ENCODE measurements around the gene INTS11.

The INTS11 gene

GRCh38 chr1:1296070-1297061 is 28.1 kb downstream of the INTS11 start:
- DNase-seq = no peak

DNA sequence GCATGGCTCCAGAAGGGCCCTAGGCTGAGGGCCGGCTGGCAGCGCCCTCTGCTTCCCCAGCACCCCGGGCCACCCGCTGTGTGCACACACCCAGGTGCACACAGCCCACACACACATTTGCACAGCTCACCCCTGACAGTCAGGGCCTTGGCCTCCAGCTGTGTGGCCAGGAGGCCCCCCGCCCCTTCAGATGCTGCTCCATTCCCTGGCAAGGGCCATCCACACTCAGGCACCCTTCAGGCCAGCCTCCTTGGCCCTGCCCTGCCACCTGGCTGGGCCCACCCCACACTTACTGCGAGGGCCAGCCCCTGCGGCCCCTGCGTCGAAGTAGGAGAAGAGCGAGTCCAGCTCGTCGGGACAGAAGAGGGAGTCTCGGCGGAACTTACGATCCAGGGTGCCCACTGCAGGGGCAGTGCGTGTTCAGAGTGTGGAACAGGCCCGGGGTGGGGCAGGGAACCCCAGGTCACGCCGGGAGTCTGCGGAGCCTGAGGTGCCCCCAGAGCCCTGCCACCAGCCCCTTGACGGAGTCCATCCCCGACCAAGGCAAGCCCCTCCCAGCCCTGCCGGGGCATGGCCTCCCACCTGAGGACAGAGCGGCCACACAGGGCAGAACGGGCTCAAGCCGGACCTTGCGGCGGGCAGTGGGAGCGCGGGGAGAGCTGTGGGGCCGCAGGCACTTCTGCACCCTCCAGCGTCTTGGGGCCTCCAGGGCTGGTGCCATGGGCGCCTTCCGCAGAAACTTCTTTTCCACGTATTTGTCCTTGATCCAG is 29.1 kb downstream of the INTS11 start:
- no peak for DNase-seq

DNA sequence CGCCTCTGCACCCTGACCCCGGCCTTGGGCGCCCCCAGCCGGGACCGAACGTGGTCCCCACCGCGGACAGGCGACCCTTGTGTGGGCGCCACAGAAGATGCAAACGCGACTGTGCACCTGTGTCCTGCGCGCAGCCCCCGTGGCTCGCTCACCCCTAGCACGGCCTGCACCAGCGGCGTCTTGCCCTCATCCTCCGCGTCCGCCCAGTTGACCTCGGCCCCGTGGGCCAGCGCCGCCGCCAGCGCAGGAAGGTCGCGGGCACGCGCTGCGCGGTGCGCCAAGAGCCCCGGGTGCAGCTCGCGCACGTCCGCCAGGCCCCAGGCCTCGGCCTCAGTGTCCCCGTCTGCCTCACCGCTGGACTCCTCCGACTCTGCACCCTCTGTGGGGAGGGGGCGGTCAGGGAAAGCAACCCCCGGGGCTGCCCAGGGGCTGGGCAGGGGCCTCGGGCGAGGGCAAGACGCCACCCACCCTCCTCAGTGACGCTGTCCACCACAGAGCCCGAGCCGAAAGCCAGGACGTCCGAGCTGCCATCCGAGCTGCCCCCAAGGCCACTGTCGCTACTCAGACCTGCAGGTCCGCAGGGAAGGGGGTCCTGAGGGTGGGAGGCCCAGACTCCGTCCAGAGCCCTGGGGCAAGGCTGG is 30.1 kb downstream of the INTS11 start:
- no peak for DNase-seq

GRCh38 chr1:1293263-1294249 is 30.9 kb downstream of the INTS11 start:
- no peak for DNase-seq

GRCh38 chr1:1292851-1293250 is 31.6 kb downstream of the INTS11 start:
- no peak for DNase-seq

GRCh38 chr1:1292442-1292779 is 32.0 kb downstream of the INTS11 start:
- DNase-seq = no peak

DNA sequence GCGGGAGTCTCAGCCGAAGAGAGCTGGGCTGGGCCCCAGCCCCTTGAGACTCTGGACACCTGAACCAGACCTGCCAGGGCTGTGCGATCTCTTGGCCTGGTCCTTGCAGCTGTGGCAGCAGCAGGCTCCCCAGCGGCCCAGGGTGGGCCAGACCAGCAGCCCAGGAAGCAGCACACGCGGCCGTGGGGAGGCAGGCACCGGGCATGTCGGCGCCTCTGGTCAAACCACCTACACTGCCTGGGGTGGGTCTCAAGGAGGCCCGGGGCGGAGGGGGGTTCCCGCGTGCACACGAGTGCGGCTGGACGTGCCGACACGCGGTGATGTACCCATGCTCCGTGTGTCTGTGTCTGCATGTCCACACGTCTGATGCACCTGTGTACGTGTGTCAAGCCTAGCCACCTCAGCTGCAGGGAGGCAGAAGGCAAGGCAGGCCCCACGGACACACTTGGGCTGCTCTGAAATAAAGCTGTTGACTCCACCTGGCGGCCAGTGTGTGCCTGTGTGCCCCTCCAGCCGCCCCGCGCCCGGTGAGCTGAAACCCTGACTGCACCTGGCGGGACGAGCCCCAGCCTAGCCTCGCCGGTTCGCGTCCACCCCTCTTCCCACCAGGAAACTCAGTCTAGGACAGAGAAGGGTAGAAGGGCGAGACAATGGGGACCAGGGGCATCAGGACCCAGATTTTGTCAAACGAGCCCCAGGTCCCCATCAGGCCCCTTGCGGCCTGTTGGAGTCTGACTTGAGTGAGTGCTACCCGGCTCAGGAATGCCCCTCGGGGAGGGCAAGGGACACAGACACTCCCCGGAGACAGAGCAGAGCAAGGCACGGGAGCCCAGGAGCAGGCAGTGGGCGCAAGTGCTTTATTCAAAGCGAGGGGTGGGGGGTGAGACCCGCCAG is 32.7 kb downstream of the INTS11 start:
- no peak for DNase-seq

DNA sequence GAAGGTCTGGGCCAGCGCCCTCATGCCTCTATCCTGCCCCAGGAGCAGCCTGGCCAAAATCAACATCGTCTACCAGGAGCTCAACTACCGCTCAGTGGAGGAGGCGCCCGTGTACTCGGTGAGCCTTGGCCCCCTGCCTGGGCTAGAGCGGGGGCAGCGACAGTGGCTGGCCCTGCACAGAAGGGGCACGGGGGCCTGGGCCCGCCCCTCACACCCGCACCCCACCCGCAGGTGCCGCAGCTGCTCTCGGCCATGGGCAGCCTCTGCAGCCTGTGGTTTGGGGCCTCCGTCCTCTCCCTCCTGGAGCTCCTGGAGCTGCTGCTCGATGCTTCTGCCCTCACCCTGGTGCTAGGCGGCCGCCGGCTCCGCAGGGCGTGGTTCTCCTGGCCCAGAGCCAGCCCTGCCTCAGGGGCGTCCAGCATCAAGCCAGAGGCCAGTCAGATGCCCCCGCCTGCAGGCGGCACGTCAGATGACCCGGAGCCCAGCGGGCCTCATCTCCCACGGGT is 33.4 kb downstream of the INTS11 start:
- no peak for DNase-seq

DNA sequence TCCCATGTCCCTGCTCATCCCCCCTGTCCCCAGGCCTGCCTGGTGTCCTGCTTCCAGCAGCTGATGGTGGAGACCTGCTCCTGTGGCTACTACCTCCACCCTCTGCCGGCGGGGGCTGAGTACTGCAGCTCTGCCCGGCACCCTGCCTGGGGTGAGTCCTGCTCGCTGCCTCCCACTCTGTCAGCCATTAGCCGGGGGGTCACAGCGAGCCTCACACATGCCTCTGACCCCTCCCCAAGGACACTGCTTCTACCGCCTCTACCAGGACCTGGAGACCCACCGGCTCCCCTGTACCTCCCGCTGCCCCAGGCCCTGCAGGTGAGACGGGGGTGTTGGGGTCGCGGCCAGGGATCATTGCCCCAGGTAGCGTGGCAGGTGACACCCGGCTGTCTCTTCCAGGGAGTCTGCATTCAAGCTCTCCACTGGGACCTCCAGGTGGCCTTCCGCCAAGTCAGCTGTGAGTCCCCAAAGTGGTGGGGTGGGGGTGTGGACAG is 34.2 kb downstream of the INTS11 start:
- peak; percentile 72 for DNase-seq

- DNase-seq = no peak
These were observed 37.0 kb downstream of the INTS11 start for GRCh38 chr1:1287288-1288110.

GRCh38 chr1:1286313-1287261 is 37.9 kb downstream of the INTS11 start:
- DNase-seq = no peak

DNA sequence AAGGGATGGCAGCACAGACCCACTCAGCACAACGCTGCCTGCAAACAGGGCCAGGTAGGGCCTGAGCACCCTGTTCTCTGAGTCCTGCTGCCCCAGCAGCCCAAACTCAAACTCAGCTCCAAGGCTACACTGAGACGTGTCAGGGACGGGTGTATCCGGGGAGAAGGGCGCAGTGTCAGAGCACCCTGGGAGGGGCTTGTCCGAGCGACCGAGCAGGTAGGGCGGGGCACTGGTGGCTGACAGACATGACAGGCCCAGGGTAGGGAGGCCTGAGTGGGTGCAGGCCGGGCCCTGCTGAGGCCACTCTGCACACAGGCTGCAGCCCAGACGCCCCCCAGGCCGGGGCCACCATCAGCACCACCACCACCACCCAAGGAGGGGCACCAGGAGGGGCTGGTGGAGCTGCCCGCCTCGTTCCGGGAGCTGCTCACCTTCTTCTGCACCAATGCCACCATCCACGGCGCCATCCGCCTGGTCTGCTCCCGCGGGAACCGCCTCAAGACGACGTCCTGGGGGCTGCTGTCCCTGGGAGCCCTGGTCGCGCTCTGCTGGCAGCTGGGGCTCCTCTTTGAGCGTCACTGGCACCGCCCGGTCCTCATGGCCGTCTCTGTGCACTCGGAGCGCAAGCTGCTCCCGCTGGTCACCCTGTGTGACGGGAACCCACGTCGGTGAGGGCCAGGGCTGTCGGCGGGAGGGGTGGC is 38.7 kb downstream of the INTS11 start:
- DNase-seq = no peak

DNA sequence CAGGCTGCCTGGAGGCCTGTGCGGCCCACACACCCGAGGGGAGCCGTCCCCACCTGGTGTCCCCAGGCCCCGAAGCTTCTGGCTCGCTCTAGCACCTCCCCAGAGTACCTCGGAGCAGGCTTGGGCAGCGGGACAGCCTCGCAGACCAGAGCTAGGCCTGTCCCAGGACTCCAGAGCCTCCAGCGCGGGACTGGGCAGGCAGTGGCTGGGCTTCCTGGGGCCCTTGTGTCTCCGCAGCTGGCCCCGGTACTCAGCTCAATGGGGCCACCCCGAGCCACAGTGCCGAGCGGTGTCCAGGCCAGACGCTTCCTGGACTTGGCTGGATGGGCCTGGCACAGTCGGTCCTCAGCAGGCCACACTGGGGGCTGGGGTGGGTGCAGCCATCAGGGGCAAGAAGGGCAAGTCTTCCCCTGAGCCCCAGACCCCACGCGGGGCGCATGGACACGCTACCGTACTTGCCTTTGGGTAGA is 39.3 kb downstream of the INTS11 start:
- no peak for DNase-seq

DNA sequence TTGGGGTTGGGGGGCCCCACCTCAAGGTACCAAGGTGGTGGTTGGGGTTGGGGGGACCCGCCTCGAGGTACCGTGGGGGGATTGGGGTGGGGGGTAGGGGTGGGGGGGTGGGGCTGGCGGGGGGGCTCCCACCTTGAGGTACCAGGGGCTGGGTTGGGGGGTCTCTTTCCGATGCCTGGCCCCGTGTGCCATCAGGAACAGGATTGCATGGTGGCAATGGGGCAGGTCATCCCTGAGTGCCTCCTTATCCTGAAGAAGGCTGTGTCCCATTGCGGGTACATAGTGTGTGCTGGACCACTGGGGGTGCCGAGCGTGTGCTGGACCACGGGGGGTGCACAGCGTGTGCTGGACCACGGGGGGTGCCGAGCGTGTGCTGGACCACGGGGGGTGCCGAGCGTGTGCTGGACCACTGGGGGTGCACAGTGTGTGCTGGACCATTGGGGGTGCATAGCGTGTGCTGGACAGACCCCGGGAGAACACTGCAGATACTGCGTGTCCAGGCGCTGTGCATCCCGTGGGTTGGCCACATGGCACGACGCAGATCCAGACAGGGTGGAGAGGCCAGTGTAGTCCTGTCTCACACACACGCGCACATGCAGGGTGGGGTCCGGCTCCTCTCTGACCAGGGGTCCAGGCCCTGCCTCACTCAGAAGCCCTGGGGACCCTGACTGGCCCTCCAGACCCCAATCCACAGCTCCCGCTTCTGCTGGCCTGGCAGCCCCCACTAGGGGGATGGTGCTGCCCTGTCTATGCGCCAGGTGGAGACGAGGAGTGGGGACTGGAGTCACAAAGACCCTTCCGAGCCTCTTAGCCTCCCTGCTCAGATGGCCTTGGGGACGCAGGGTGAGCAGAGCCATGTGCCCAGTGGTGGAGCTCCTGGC is 40.0 kb downstream of the INTS11 start:
- DNase-seq = no peak

DNA sequence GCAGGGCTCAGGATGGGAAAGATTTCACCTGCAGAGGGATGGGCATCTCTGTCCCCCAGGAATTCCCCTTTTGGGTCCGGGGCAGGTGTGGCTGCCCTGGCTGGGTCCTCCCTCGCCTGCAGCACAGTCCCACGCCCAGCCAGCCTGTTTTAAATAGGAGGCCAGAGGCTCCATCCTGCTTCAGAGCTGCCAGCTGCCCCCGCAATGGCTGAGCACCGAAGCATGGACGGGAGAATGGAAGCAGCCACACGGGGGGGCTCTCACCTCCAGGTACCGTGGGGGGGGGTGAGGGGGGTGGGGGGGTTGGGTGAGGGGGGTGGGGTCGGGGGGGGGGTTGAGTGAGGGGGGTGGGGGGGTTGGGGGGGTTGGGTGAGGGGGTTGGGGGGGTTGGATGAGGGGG is 40.6 kb downstream of the INTS11 start:
- no peak for DNase-seq

GRCh38 chr1:1282998-1283397 is 41.5 kb downstream of the INTS11 start:
- no peak for DNase-seq

Measured in activated CD4-positive, CD25-positive, alpha-beta regulatory T cell treated with anti-CD3 and anti-CD28 coated beads, Interleukin-2, amount 50 U/mL, for 72 hours (primary cell).